Activated CD8-positive, alpha-beta T cell treated with anti-CD3 and anti-CD28 coated beads for 36 hours (primary cell): ENCODE data around the gene MAP3K7CL. TPM values are rescaled to one million over a fixed set of nuclear protein-coding genes. Genes with fewer than 3 reads are reported as not detected.
A peak's percentile ranks its signal among the peaks of the same experiment; 100 is the strongest.

ENCODE experiments used
- ATAC-seq: fragments of 200-7000 bp; cut with Tn5 transposase; one replicate; pipeline ENCODE4 v1.10.0; 2021; ENCODE audit warnings: mild to moderate bottlenecking, moderate library complexity
- CTCF ChIA-PET: fragments of 350-600 bp; sonication (Branson Sonifier 250); formaldehyde crosslinking; loops from one replicate; lab custom pipeline; 2021; ENCODE audit warnings: antibody characterized with exemption; lab: Charles Lee
- POLR2A ChIA-PET: fragments of 350-600 bp; sonication (Branson Sonifier 250); formaldehyde crosslinking; loops from one replicate; lab custom pipeline; 2021; ENCODE audit warnings: antibody characterized with exemption; lab: Charles Lee
- DNase-seq: peaks from one replicate; pipeline ENCODE4 v3.0.0-alpha.2; 2020
- H3K27ac Mint-ChIP-seq: one replicate; pipeline ENCODE4 v1.8.0; 2021; ENCODE audit warnings: mild to moderate bottlenecking, mixed read lengths
- H3K27me3 Mint-ChIP-seq: one replicate; pipeline ENCODE4 v1.8.0; 2021; ENCODE audit warnings: mixed read lengths
- H3K36me3 Mint-ChIP-seq: one replicate; pipeline ENCODE4 v1.8.0; 2021; ENCODE audit warnings: low read depth, mixed read lengths
- H3K4me1 Mint-ChIP-seq: one replicate; pipeline ENCODE4 v1.8.0; 2021; ENCODE audit warnings: low read depth, mixed read lengths
- H3K4me3 Mint-ChIP-seq: one replicate; pipeline ENCODE4 v1.8.0; 2021; ENCODE audit warnings: mild to moderate bottlenecking, moderate library complexity, mixed read lengths
- H3K9me3 Mint-ChIP-seq: one replicate; pipeline ENCODE4 v1.8.0; 2021; ENCODE audit warnings: mixed read lengths
- CTCF ChIP-seq: fragments of 200-600 bp; IDR thresholded peaks from one replicate; pipeline ENCODE4 v1.8.0; 2022; ENCODE audit warnings: antibody characterized with exemption, mild to moderate bottlenecking
- intact Hi-C: fragments of 100-400 bp; cut with micrococcal nuclease; formaldehyde crosslinking; loops from one replicate; pipeline ENCODE4 v1.10.0; 2022
- total RNA-seq, 2 experiments: library from RNA; stranded (reverse); gene quantifications; one replicate each; pipeline ENCODE4 v1.2.3, GENCODE V29; 2021

Gene MAP3K7CL
- total RNA-seq, 2 experiments from 2014 or later: 3.2 to 4.7 TPM

- no peak overlapping the region for H3K4me3 Mint-ChIP-seq
- peaks cover 11% of the 10 kb centered on the region for H3K4me1 Mint-ChIP-seq
- H3K36me3 Mint-ChIP-seq: no peaks in the 10 kb centered on the region
- no peak overlapping the region for H3K27ac Mint-ChIP-seq
- intact Hi-C loops: no loop called here
- H3K9me3 Mint-ChIP-seq: no peaks in the 10 kb centered on the region
- DNase-seq (peak; percentile 11), ATAC-seq (peak; percentile 39)
- ChIA-PET CTCF (interaction anchor here (1.0 to 1.5 kb wide), 3 partner anchors 97 to 223 kb away, joined by 3 to 4 read pairs (median 4); no protein-coding TSS in a partner anchor), POLR2A (no interaction called here)
- H3K27me3 Mint-ChIP-seq: no peaks in the 10 kb centered on the region
- TF ChIP-seq CTCF: no peak
Observed at GRCh38 chr21:29148530-29148929, 18.1 kb downstream of the MAP3K7CL start.

- POLR2A ChIA-PET: interaction anchor here (0.9 to 1.1 kb wide), 2 partner anchors 35 to 88 kb away, joined by 3 read pairs; no protein-coding TSS in a partner anchor
- H3K27ac Mint-ChIP-seq: no peak overlapping the region
- peaks cover 11% of the 10 kb centered on the region for H3K4me1 Mint-ChIP-seq
- CTCF ChIA-PET: interaction anchor here (1.2 to 1.5 kb wide), 2 partner anchors 14 to 222 kb away, joined by 3 to 4 read pairs; no protein-coding TSS in a partner anchor
- ATAC-seq (no peak), DNase-seq (no peak)
- intact Hi-C loops: loop anchor here (10.0 kb wide), 1 partner anchor 65 kb away; no protein-coding TSS in a partner anchor
- TF ChIP-seq CTCF: no peak
- no peaks in the 10 kb centered on the region for H3K27me3 Mint-ChIP-seq
- H3K36me3 Mint-ChIP-seq: no peaks in the 10 kb centered on the region
- H3K4me3 Mint-ChIP-seq: no peak overlapping the region
- H3K9me3 Mint-ChIP-seq: no peaks in the 10 kb centered on the region
Observed at GRCh38 chr21:29149808-29150425, 19.5 kb downstream of the MAP3K7CL start.

DNA sequence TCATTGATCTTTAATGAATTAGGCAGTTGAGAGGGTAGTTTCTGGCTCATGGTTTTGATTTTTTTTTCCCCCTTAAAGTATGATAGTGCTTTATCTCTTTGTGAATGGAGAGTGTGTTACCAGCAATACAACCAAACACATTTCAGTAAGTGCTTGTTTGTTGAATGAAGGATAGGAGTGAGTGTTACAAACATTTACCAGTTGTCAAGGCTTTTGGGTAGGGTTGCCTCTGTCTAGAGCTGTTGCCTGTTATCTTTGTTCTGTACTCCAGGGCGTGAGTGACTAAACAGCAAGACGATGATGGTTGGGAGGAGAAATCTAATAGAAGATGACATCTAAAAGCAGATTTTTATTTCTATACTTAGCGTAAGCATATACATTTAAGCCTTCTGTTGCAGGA lies 21.5 kb downstream of the MAP3K7CL start:
- DNase-seq: no peak

DNA sequence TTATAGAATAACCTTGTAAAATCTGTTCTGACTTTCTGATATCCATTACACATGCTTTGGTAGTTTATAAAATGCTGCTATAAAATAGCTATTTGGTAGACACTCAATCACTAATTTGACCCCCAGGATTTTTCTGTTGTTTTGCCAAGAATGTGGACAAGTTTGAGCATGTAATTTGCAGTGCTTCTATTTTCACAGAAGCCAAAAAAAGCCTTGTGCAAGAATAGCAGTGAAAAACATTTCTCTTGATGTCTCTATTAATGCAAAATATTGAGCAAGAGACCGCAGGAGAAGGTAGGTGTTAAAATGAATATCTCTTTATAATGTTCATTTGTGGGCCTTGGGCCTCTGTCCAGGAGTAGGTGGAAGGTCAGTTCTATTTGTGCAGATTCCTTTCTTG lies 22.5 kb downstream of the MAP3K7CL start:
- no peak for DNase-seq
- ChIA-PET POLR2A (interaction anchor here (0.7 kb wide), 1 partner anchor 8 kb away, joined by 3 read pairs; no protein-coding TSS in a partner anchor), CTCF (no interaction called here)
- Mint-ChIP-seq H3K4me1 (peaks cover 5% of the 10 kb centered on the region), H3K27me3 (no peaks in the 10 kb centered on the region), H3K9me3 (no peaks in the 10 kb centered on the region), H3K27ac (no peak overlapping the region), H3K36me3 (no peaks in the 10 kb centered on the region), H3K4me3 (no peak overlapping the region)
- ATAC-seq: no peak
- intact Hi-C loops: loop anchor here (10.0 kb wide), 1 partner anchor 62 kb away; no protein-coding TSS in a partner anchor
- no peak for TF ChIP-seq CTCF

More for the DNA sequence above, 21.5 kb downstream of the MAP3K7CL start:
- ATAC-seq: no peak
- CTCF ChIA-PET: interaction anchor here (1.2 kb wide), 1 partner anchor 187 kb away, joined by 3 read pairs; no protein-coding TSS in a partner anchor
- Mint-ChIP-seq H3K27ac (no peak overlapping the region), H3K4me1 (peaks cover 5% of the 10 kb centered on the region), H3K27me3 (no peaks in the 10 kb centered on the region), H3K9me3 (no peaks in the 10 kb centered on the region), H3K4me3 (no peak overlapping the region), H3K36me3 (no peaks in the 10 kb centered on the region)
- intact Hi-C loops: loop anchor here (10.0 kb wide), 1 partner anchor 63 kb away; no protein-coding TSS in a partner anchor
- POLR2A ChIA-PET: no interaction called here
- TF ChIP-seq CTCF: no peak

GRCh38 chr21:29154270-29154669 lies 23.8 kb downstream of the MAP3K7CL start:
- POLR2A ChIA-PET: no interaction called here
- intact Hi-C loops: loop anchor here (10.0 kb wide), 1 partner anchor 61 kb away; no protein-coding TSS in a partner anchor
- no peaks in the 10 kb centered on the region for H3K4me1 Mint-ChIP-seq

More at GRCh38 chr21:29154270-29154669, 23.8 kb downstream of the MAP3K7CL start:
- H3K4me3 Mint-ChIP-seq: no peak overlapping the region
- no peaks in the 10 kb centered on the region for H3K27me3 Mint-ChIP-seq
- DNase-seq: no peak
- ATAC-seq: no peak
- no peaks in the 10 kb centered on the region for H3K9me3 Mint-ChIP-seq
- H3K27ac Mint-ChIP-seq: no peak overlapping the region
- no peak for TF ChIP-seq CTCF
- CTCF ChIA-PET: interaction anchor here (0.5 to 1.8 kb wide), 2 partner anchors 10 to 65 kb away, joined by 3 to 5 read pairs; no protein-coding TSS in a partner anchor
- H3K36me3 Mint-ChIP-seq: no peaks in the 10 kb centered on the region
